Transverse colon (tissue), 4 donors: Measurements from ENCODE around the gene VWF.

Source experiments
- CTCF ChIP-seq, 5 experiments: fragments of 200-600 bp in 3 of 5; fragments of 450-650 bp in 2 of 5; sonication (generic) in 3 of 5; IDR thresholded peaks; 1 replicate in 2 of 5; 2 replicates in 3 of 5; pipeline ENCODE4 v1.5.1; 2016 to 2017; ENCODE audit warnings: antibody characterized with exemption in 5 of 5, inconsistent platforms in 3 of 5, mild to moderate bottlenecking in 2 of 5, moderate library complexity in 1 of 5
- POLR2A ChIP-seq: fragments of 450-650 bp; IDR thresholded peaks from one replicate; pipeline ENCODE4 v1.6.1; 2016; ENCODE audit warnings: antibody characterized with exemption, mild to moderate bottlenecking, moderate library complexity
- POLR2AphosphoS5 ChIP-seq, 3 donors: sonication (generic); formaldehyde crosslinking; IDR thresholded peaks; one replicate each; pipeline ENCODE4 v1.6.1; 2016; ENCODE audit warnings: antibody characterized with exemption in 3 of 3

- no peak for TF ChIP-seq CTCF (IDR thresholded peaks at IDR 0.05)
- TF ChIP-seq POLR2AphosphoS5 (IDR thresholded peaks at IDR 0.05): no peak
- no peak for TF ChIP-seq POLR2A
Measured at GRCh38 chr12:6058481-6059161, 65.8 kb downstream of the VWF start.
